Mesendoderm (in vitro differentiated cells): ENCODE measurements around the gene MED31.
A peak's percentile ranks its signal among the peaks of the same experiment; 100 is the strongest.
"Not testable (repeated sequence)": the region's sequence is repeated elsewhere in the genome, so short reads cannot be mapped to it uniquely, and the experiment has no call there.

Experiments
- DNase-seq: peaks from one replicate; pipeline ENCODE4 v3.0.0; 2013
- H2AK5ac ChIP-seq: 2 replicates; pipeline ENCODE4 v1.6.1; 2013; ENCODE audit warnings: low read length, inconsistent platforms
- H2BK120ac ChIP-seq: 2 replicates; pipeline ENCODE4 v1.6.1; 2013; ENCODE audit warnings: low read depth, mild to moderate bottlenecking, low read length, moderate library complexity, mixed read lengths
- H2BK15ac ChIP-seq: replicated peaks from 2 replicates; pipeline ENCODE4 v1.6.1; 2013; ENCODE audit warnings: low read depth, mild to moderate bottlenecking, moderate library complexity
- H2BK5ac ChIP-seq: 2 replicates; pipeline ENCODE4 v1.6.1; 2013; ENCODE audit warnings: low read length, inconsistent platforms
- H3K18ac ChIP-seq: 2 replicates; pipeline ENCODE4 v1.6.1; 2013; ENCODE audit warnings: mild to moderate bottlenecking, low read length, mixed read lengths
- H3K23ac ChIP-seq: one replicate; pipeline ENCODE4 v1.6.1; 2013; ENCODE audit warnings: low read length
- H3K27ac ChIP-seq: 2 replicates; pipeline ENCODE4 v1.5.1; 2013; ENCODE audit warnings: low read depth, mild to moderate bottlenecking, inconsistent platforms, low read length, moderate library complexity
- H3K27me3 ChIP-seq: 2 replicates; pipeline ENCODE4 v1.6.1; 2013; ENCODE audit warnings: low read length, control low read depth, mild to moderate bottlenecking, inconsistent platforms; ENCODE audit not compliant: insufficient read depth, poor library complexity
- H3K36me3 ChIP-seq: 2 replicates; pipeline ENCODE4 v1.6.1; 2013; ENCODE audit warnings: low read length, inconsistent platforms; ENCODE audit not compliant: control insufficient read depth, insufficient read depth
- H3K4ac ChIP-seq: one replicate; pipeline ENCODE4 v1.6.1; 2013; ENCODE audit warnings: low read depth, mild to moderate bottlenecking, low read length, moderate library complexity
- H3K4me1 ChIP-seq: 2 replicates; pipeline ENCODE4 v1.6.1; 2013; ENCODE audit warnings: low read depth, low read length, inconsistent platforms; ENCODE audit not compliant: control insufficient read depth
- H3K4me2 ChIP-seq: 2 replicates; pipeline ENCODE4 v1.6.1; 2013; ENCODE audit warnings: low read length
- H3K4me3 ChIP-seq: 2 replicates; pipeline ENCODE4 v1.5.1; 2013; ENCODE audit warnings: mild to moderate bottlenecking, low read length
- H3K56ac ChIP-seq: one replicate; pipeline ENCODE4 v1.6.1; 2013; ENCODE audit warnings: low read length
- H3K79me1 ChIP-seq: 2 replicates; pipeline ENCODE4 v1.6.1; 2013; ENCODE audit warnings: low read length, inconsistent platforms
- H3K79me2 ChIP-seq: 2 replicates; pipeline ENCODE4 v1.6.1; 2013; ENCODE audit warnings: mild to moderate bottlenecking, low read length; ENCODE audit not compliant: control insufficient read depth, insufficient read depth
- H3K9ac ChIP-seq: 2 replicates; pipeline ENCODE4 v1.6.1; 2013; ENCODE audit warnings: low read length, inconsistent platforms
- H4K5ac ChIP-seq: one replicate; pipeline ENCODE4 v1.6.1; 2013; ENCODE audit warnings: low read length
- H4K8ac ChIP-seq: one replicate; pipeline ENCODE4 v1.6.1; 2013; ENCODE audit warnings: low read depth, mild to moderate bottlenecking, control low read depth, low read length, moderate library complexity
- WGBS: extraction: QIAGEN DNeasy Blood & Tissue Kit; methylation state at CpG from one replicate; pipeline ENCODE4 v1.1.7; 2013; ENCODE audit warnings: low lambda C conversion rate, missing lambda C conversion rate; ENCODE audit not compliant: insufficient coverage; ENCODE audit errors: extremely low coverage; 5-methylcytosine and 5-hydroxymethylcytosine counted together

Gene MED31

DNA sequence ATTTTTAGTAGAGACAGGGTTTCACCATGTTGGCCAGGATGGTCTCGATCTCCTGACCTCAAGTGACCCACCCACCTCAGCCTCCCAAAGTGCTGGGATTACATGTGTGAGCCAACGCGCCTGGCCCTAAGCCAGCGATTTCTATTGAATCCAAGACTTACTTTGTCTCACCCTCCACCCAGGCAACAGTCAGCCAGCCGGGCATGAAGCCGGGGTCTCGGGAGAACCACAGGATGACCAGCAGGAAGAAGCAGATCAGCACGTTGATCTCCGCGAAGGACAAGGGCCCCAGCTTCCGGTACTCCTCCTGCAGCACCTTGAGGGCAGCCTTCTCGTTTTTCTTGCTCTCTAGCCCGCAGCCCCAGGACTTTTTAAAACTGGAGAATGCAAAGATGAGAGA lies 44.2 kb upstream of the MED31 start:
- no peak overlapping the region for H4K5ac ChIP-seq
- DNase-seq: no peak
- H2BK120ac ChIP-seq: no peak overlapping the region
- H3K56ac ChIP-seq: no peak overlapping the region
- no peak overlapping the region for H4K8ac ChIP-seq
- no peaks in the 10 kb centered on the region for H3K4me1 ChIP-seq
- H3K79me1 ChIP-seq: no peaks in the 10 kb centered on the region
- no peak overlapping the region for H3K4me2 ChIP-seq
- no peak overlapping the region for H3K27ac ChIP-seq
- WGBS: no CpG with 5 or more reads among the region's 13 CpGs
- H2AK5ac ChIP-seq: no peak overlapping the region
- H3K23ac ChIP-seq: no peak overlapping the region
- H2BK15ac ChIP-seq: no peak overlapping the region
- H2BK5ac ChIP-seq: no peak overlapping the region
- no peak overlapping the region for H3K4me3 ChIP-seq
- no peak overlapping the region for H3K4ac ChIP-seq
- no peak overlapping the region for H3K18ac ChIP-seq
- H3K9ac ChIP-seq: no peak overlapping the region
- no peaks in the 10 kb centered on the region for H3K36me3 ChIP-seq
- H3K79me2 ChIP-seq: no peaks in the 10 kb centered on the region
- H3K27me3 ChIP-seq: no peaks in the 10 kb centered on the region

- H2BK15ac ChIP-seq: no peak overlapping the region
- DNase-seq: no peak
- H2BK120ac ChIP-seq: no peak overlapping the region
- H3K18ac ChIP-seq: no peak overlapping the region
- WGBS: no CpG with 5 or more reads among the region's 2 CpGs
- no peak overlapping the region for H3K4me2 ChIP-seq
- no peaks in the 10 kb centered on the region for H3K27me3 ChIP-seq
- no peak overlapping the region for H2BK5ac ChIP-seq
- H3K4me3 ChIP-seq: no peak overlapping the region
- no peak overlapping the region for H2AK5ac ChIP-seq
- no peaks in the 10 kb centered on the region for H3K79me2 ChIP-seq
- H3K23ac ChIP-seq: no peak overlapping the region
- no peaks in the 10 kb centered on the region for H3K36me3 ChIP-seq
- no peak overlapping the region for H3K56ac ChIP-seq
- H3K9ac ChIP-seq: no peak overlapping the region
- no peaks in the 10 kb centered on the region for H3K4me1 ChIP-seq
- no peak overlapping the region for H4K8ac ChIP-seq
- no peak overlapping the region for H4K5ac ChIP-seq
- no peaks in the 10 kb centered on the region for H3K79me1 ChIP-seq
- no peak overlapping the region for H3K27ac ChIP-seq
- H3K4ac ChIP-seq: no peak overlapping the region
Observed at GRCh38 chr17:6695051-6695450, 43.6 kb upstream of the MED31 start.

- H3K56ac ChIP-seq, H3K79me2 ChIP-seq, H3K4me1 ChIP-seq, DNase-seq, H3K4me3 ChIP-seq, H3K27ac ChIP-seq, H2AK5ac ChIP-seq, H2BK120ac ChIP-seq, H3K9ac ChIP-seq, H3K4me2 ChIP-seq, H2BK15ac ChIP-seq, H3K27me3 ChIP-seq, H4K5ac ChIP-seq, H3K36me3 ChIP-seq, H3K4ac ChIP-seq, H3K23ac ChIP-seq, H3K79me1 ChIP-seq, H4K8ac ChIP-seq, H2BK5ac ChIP-seq, H3K18ac ChIP-seq: not testable (repeated sequence)
- no CpG with 5 or more reads among the region's 6 CpGs for WGBS
Observed at GRCh38 chr17:6691958-6692357, 40.6 kb upstream of the MED31 start.

DNA sequence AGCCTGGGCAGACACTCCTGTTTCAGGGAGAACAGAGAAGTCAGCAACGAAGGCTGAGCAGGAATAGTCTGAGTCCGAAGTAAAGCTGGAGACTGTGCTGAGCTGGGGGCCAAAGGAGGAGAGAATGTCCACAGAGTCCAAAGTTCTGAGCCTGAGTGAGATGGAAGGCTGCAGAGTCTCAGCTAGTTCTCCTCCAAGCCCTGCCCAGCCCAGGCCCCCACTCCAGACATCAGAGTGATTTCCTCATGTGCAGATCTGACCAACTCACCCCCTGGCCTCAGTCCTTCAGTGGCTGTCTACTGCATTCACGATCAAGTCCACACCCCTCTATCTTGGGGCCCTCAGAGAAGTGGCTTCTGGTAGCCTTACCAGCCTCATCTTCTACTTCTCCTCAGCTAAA lies 40.1 kb upstream of the MED31 start:
- Histone ChIP-seq H3K27ac (no peak overlapping the region), H3K79me2 (no peaks in the 10 kb centered on the region), H3K4me1 (no peaks in the 10 kb centered on the region), H2BK15ac (no peak overlapping the region), H3K4me3 (no peak overlapping the region), H3K18ac (no peak overlapping the region), H4K8ac (no peak overlapping the region), H3K4me2 (no peak overlapping the region), H3K79me1 (no peaks in the 10 kb centered on the region), H3K27me3 (no peaks in the 10 kb centered on the region), H3K23ac (no peak overlapping the region), H3K4ac (no peak overlapping the region), H2BK5ac (no peak overlapping the region), H2BK120ac (no peak overlapping the region), H3K9ac (no peak overlapping the region), H2AK5ac (no peak overlapping the region), H4K5ac (no peak overlapping the region), H3K56ac (no peak overlapping the region), H3K36me3 (no peaks in the 10 kb centered on the region)
- DNase-seq: no peak
- WGBS: no CpG with 5 or more reads among the region's 3 CpGs

DNA sequence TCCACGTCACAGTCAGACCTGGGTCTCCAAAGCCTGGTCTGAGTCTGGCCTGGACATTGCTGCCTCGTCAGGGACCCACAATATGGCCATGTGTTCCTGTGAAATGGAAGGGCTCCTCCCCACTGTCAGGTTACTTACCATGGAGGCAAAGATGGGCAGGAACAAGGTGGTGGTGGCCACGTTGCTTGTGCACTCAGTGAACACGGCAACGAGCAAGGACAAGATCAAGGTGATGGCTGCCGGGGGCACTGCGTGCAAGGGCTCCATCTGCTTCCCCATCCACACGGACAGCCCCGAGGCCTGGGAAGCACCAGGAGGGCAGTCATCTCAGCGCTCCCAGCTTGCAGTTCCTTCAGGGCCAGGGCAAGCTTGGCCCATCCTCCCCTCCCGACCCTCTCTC lies 39.2 kb upstream of the MED31 start:
- WGBS: no CpG with 5 or more reads among the region's 11 CpGs

DNA sequence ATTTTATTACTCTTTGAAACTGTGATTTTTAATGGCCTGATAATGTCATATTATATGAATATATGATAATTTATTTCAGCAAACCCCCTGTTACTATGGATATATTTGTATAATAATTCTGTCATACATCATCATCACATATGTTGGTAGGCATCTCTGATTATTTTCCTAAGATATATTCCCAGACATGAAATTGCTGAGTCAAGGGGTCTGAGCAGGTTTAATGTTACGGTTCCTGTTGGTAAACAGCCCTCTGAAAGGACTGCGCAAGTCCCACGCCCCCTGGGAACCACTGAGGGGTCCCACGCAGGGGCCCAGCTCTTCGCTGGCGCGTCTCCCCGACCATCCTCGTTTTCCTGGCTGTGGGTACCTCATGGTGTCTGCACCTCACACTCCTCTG lies 37.5 kb upstream of the MED31 start:
- H3K4me3 ChIP-seq: no peak overlapping the region
- H3K27me3 ChIP-seq: no peaks in the 10 kb centered on the region
- H3K9ac ChIP-seq: no peak overlapping the region

More for the DNA sequence above, 39.2 kb upstream of the MED31 start:
- Histone ChIP-seq H2BK15ac (no peak overlapping the region), H4K5ac (no peak overlapping the region), H3K4ac (no peak overlapping the region), H3K79me1 (no peaks in the 10 kb centered on the region), H3K36me3 (no peaks in the 10 kb centered on the region), H3K23ac (peak overlapping the region; percentile 45), H3K27ac (no peak overlapping the region), H3K9ac (no peak overlapping the region), H3K18ac (no peak overlapping the region), H3K4me1 (no peaks in the 10 kb centered on the region), H2BK120ac (no peak overlapping the region), H2AK5ac (no peak overlapping the region), H3K4me2 (no peak overlapping the region), H2BK5ac (no peak overlapping the region), H3K79me2 (no peaks in the 10 kb centered on the region), H3K56ac (no peak overlapping the region), H3K27me3 (no peaks in the 10 kb centered on the region), H3K4me3 (no peak overlapping the region), H4K8ac (no peak overlapping the region)
- DNase-seq: no peak

More for the DNA sequence above, 37.5 kb upstream of the MED31 start:
- Histone ChIP-seq H3K79me1 (no peaks in the 10 kb centered on the region), H3K23ac (no peak overlapping the region), H4K5ac (no peak overlapping the region), H3K27ac (no peak overlapping the region), H2AK5ac (no peak overlapping the region), H3K4ac (no peak overlapping the region), H3K4me2 (no peak overlapping the region), H3K18ac (no peak overlapping the region), H3K79me2 (no peaks in the 10 kb centered on the region), H3K56ac (no peak overlapping the region), H2BK5ac (no peak overlapping the region), H2BK120ac (no peak overlapping the region), H3K36me3 (no peaks in the 10 kb centered on the region), H3K4me1 (peaks cover 8% of the 10 kb centered on the region), H4K8ac (no peak overlapping the region), H2BK15ac (no peak overlapping the region)
- no peak for DNase-seq
- no CpG with 5 or more reads among the region's 9 CpGs for WGBS
